Thyroid gland (tissue), 4 donors: ENCODE measurements around the gene EGFR. TPM values are rescaled to one million over a fixed set of nuclear protein-coding genes. Genes with fewer than 3 reads are reported as not detected.
A peak's percentile ranks its signal among the peaks of the same experiment; 100 is the strongest.

Experiments used
- DNase-seq, 2 donors: peaks; one replicate each; pipeline ENCODE4 v3.0.0-alpha.2; 2019
- H3K27ac ChIP-seq, 3 donors: fragments of 200-600 bp; sonication (generic); 1 replicate in 2 of 3; 2 replicates in 1 of 3; pipeline ENCODE4 v1.5.1; 2016 to 2019; ENCODE audit warnings: mild to moderate bottlenecking in 1 of 3, moderate library complexity in 1 of 3
- H3K27me3 ChIP-seq: fragments of 200-600 bp; sonication (generic); one replicate; pipeline ENCODE4 v1.5.1; 2019
- H3K36me3 ChIP-seq, 2 donors: fragments of 200-600 bp; sonication (generic); one replicate each; pipeline ENCODE4 v1.5.1; 2016 to 2019
- H3K4me1 ChIP-seq, 2 donors: fragments of 200-600 bp; sonication (generic); one replicate each; pipeline ENCODE4 v1.5.1; 2017 to 2019
- H3K4me3 ChIP-seq, 3 donors: fragments of 200-600 bp; sonication (generic); replicated peaks in 1 of 3; 1 replicate in 2 of 3; 2 replicates in 1 of 3; pipeline ENCODE4 v1.5.1; 2016; ENCODE audit warnings: mild to moderate bottlenecking in 1 of 3
- H3K9me3 ChIP-seq: fragments of 200-600 bp; sonication (generic); one replicate; pipeline ENCODE4 v1.5.1; 2017
- CTCF ChIP-seq, 6 experiments: fragments of 200-600 bp in 3 of 6; fragments of 450-650 bp in 3 of 6; sonication (generic) in 3 of 6; IDR thresholded peaks; one replicate each; pipeline ENCODE4 v1.5.1; 2016 to 2019; ENCODE audit warnings: antibody characterized with exemption in 6 of 6, mild to moderate bottlenecking in 2 of 6, inconsistent platforms in 1 of 6, moderate library complexity in 1 of 6
- POLR2A ChIP-seq, 2 donors: fragments of 450-650 bp; IDR thresholded peaks; one replicate each; pipeline ENCODE4 v1.6.1; 2017; ENCODE audit warnings: antibody characterized with exemption in 2 of 2, mild to moderate bottlenecking in 2 of 2, moderate library complexity in 1 of 2
- WGBS, 2 donors: methylation state at CpG; one replicate each; pipeline ENCODE4 v1.1.5; 2017; 5-methylcytosine and 5-hydroxymethylcytosine counted together
- intact Hi-C: fragments of 100-400 bp; cut with DNase I; formaldehyde crosslinking; loops from one replicate; pipeline ENCODE4 v1.15.1; 2023
- total RNA-seq, 4 donors: library from RNA; depleted of rRNA; stranded (reverse); fragments of >200 nt; gene quantifications; one replicate each; pipeline ENCODE4 v1.2.3, GENCODE V29; 2016

Gene EGFR
- total RNA-seq, 4 donors from 2014 or later, result 57.5 to 96.2 (median 84.7) TPM

- Histone ChIP-seq H3K4me1 (peaks cover 17 to 33% of the 10 kb centered on the region in 2 donors), H3K9me3 (no peaks in the 10 kb centered on the region), H3K27ac (peak overlapping the region in 1 of 3 donors; percentile 70), H3K27me3 (no peaks in the 10 kb centered on the region), H3K36me3 (no peaks in the 10 kb centered on the region), H3K4me3 (no peak overlapping the region)
- TF ChIP-seq CTCF (IDR thresholded peaks at IDR 0.05), result no peak
- no peak for TF ChIP-seq POLR2A (IDR thresholded peaks at IDR 0.05)
- intact Hi-C loops, result no loop called here
- 83 to 86% methylated on average over 5 of the region's 5 CpGs for WGBS, 2 donors
- DNase-seq, result no peak
These were observed 227.4 kb downstream of the EGFR start for GRCh38 chr7:55246171-55246570.

GRCh38 chr7:55247428-55247827 is 228.6 kb downstream of the EGFR start:
- Histone ChIP-seq H3K27ac (peak overlapping the region in 1 of 3 donors; percentile 21), H3K4me3 (no peak overlapping the region), H3K9me3 (no peaks in the 10 kb centered on the region), H3K36me3 (no peaks in the 10 kb centered on the region), H3K4me1 (peaks cover 17 to 32% of the 10 kb centered on the region in 2 donors), H3K27me3 (no peaks in the 10 kb centered on the region)
- no peak for DNase-seq
- no peak for TF ChIP-seq POLR2A (IDR thresholded peaks at IDR 0.05)
- intact Hi-C loops, result no loop called here
- 92 to 98% methylated on average over 1 of the region's 1 CpG for WGBS, 2 donors

- no peaks in the 10 kb centered on the region for H3K27me3 ChIP-seq
- TF ChIP-seq CTCF (IDR thresholded peaks at IDR 0.05) (no peak), POLR2A (IDR thresholded peaks at IDR 0.05) (no peak)
- H3K4me1 ChIP-seq, result peaks cover 15 to 30% of the 10 kb centered on the region in 2 donors
- intact Hi-C loops, result no loop called here
- no peaks in the 10 kb centered on the region for H3K9me3 ChIP-seq
- no peak overlapping the region for H3K4me3 ChIP-seq
- H3K27ac ChIP-seq, result peak overlapping the region; percentile 70 to 84 (median 74)
- 93 to 96% methylated on average over 10 of the region's 10 CpGs for WGBS, 2 donors
- H3K36me3 ChIP-seq, result no peaks in the 10 kb centered on the region
- DNase-seq, result no peak
These were observed 229.7 kb downstream of the EGFR start for GRCh38 chr7:55248526-55248925.

- Histone ChIP-seq H3K9me3 (no peaks in the 10 kb centered on the region), H3K36me3 (no peaks in the 10 kb centered on the region), H3K4me3 (no peak overlapping the region), H3K27ac (peak overlapping the region; percentile 70 to 84 (median 74)), H3K27me3 (no peaks in the 10 kb centered on the region), H3K4me1 (peaks cover 17 to 31% of the 10 kb centered on the region in 2 donors)
- intact Hi-C loops, result no loop called here
- WGBS, 2 donors, result 30 to 31% methylated on average over 7 to 8 of the region's 8 CpGs
- DNase-seq, result peak; percentile 81 to 85
- no peak for TF ChIP-seq POLR2A (IDR thresholded peaks at IDR 0.05)
- no peak for TF ChIP-seq CTCF (IDR thresholded peaks at IDR 0.05)
These were observed 230.5 kb downstream of the EGFR start for GRCh38 chr7:55249332-55249731.

GRCh38 chr7:55250313-55250712 is 231.5 kb downstream of the EGFR start:
- Histone ChIP-seq H3K36me3 (no peaks in the 10 kb centered on the region), H3K27me3 (no peaks in the 10 kb centered on the region), H3K9me3 (no peaks in the 10 kb centered on the region), H3K4me3 (no peak overlapping the region), H3K4me1 (peaks cover 13 to 27% of the 10 kb centered on the region in 2 donors), H3K27ac (no peak overlapping the region)
- TF ChIP-seq POLR2A (IDR thresholded peaks at IDR 0.05) (no peak), CTCF (IDR thresholded peaks at IDR 0.05) (peak in 1 of 6 experiments; percentile 27)
- intact Hi-C loops, result loop anchor here (5.0 to 10.0 kb wide), 2 partner anchors 96 to 458 kb away; no protein-coding TSS in a partner anchor
- WGBS, 2 donors, result 81 to 83% methylated on average over 7 of the region's 7 CpGs
- DNase-seq, result no peak
